DMS79 treated with DMSO at 0.1 percent for 48 hours (cell line): ENCODE measurements around the gene PRKD2.
"Not testable (repeated sequence)": the region's sequence is repeated elsewhere in the genome, so short reads cannot be mapped to it uniquely, and the experiment has no call there.

Source experiments
- DNase-seq: peaks from one replicate; lab custom pipeline; 2025; lab: John Stamatoyannopoulos, UW

The PRKD2 gene

GRCh38 chr19:46717034-46717715 is at the start of gene PRKD2:
Gene PRKD2, minus strand, starts transcription at chr19:46717114. Its CDS starts 744 bp downstream, at chr19:46716370.
- peak; percentile 59 for DNase-seq

- DNase-seq, result no peak
Observed at GRCh38 chr19:46764817-46765291, 47.9 kb upstream of the PRKD2 start.

- no peak for DNase-seq
Observed at GRCh38 chr19:46762245-46762890, 45.5 kb upstream of the PRKD2 start.

GRCh38 chr19:46761418-46761831 is 44.5 kb upstream of the PRKD2 start:
- DNase-seq, result no peak

GRCh38 chr19:46760897-46761296 is 44.0 kb upstream of the PRKD2 start:
- DNase-seq, result not testable (repeated sequence)

- no peak for DNase-seq
Observed at GRCh38 chr19:46760363-46760762, 43.4 kb upstream of the PRKD2 start.

- no peak for DNase-seq
Observed at GRCh38 chr19:46759817-46760333, 43.0 kb upstream of the PRKD2 start.

GRCh38 chr19:46759206-46759605 is 42.3 kb upstream of the PRKD2 start:
- DNase-seq, result no peak

- DNase-seq, result no peak
Observed at GRCh38 chr19:46756544-46756888, 39.6 kb upstream of the PRKD2 start.

- no peak for DNase-seq
Observed at GRCh38 chr19:46755853-46756543, 39.1 kb upstream of the PRKD2 start.

GRCh38 chr19:46755077-46755852 is 38.4 kb upstream of the PRKD2 start:
- DNase-seq, result no peak

- DNase-seq, result peak; percentile 26
Observed at GRCh38 chr19:46753420-46754155, 36.7 kb upstream of the PRKD2 start.

- no peak for DNase-seq
Observed at GRCh38 chr19:46748325-46749109, 31.6 kb upstream of the PRKD2 start.

- DNase-seq, result peak; percentile 72
Observed at GRCh38 chr19:46746281-46747057, 29.6 kb upstream of the PRKD2 start, which contains the start of gene STRN4. Gene STRN4, minus strand, starts transcription at chr19:46746450. Its CDS starts 20 bp downstream, at chr19:46746430.

- DNase-seq, result peak; percentile 17
Observed at GRCh38 chr19:46745521-46746280, 28.8 kb upstream of the PRKD2 start, which contains the start of gene FKRP. Gene FKRP, plus strand, starts transcription at chr19:46746057. Its CDS starts 9,394 bp downstream, at chr19:46755451.

- DNase-seq, result no peak
Observed at GRCh38 chr19:46745030-46745429, 28.1 kb upstream of the PRKD2 start.

- DNase-seq, result no peak
Observed at GRCh38 chr19:46744005-46744691, 27.2 kb upstream of the PRKD2 start.

- DNase-seq, result no peak
Observed at GRCh38 chr19:46742926-46743480, 26.1 kb upstream of the PRKD2 start.
